K562 (cell line): ENCODE data around the gene CENPP. TPM values are rescaled to one million over a fixed set of nuclear protein-coding genes. Genes with fewer than 3 reads are reported as not detected.

Experiments
- ATF7 ChIP-seq: fragments of 450-650 bp; IDR thresholded peaks from 2 replicates; pipeline ENCODE4 v1.7.1; 2014; ENCODE audit warnings: mild to moderate bottlenecking, moderate library complexity
- HDAC2 ChIP-seq: fragments of 450-650 bp; IDR thresholded peaks from 2 replicates; pipeline ENCODE4 v1.6.1; 2016; ENCODE audit warnings: mild to moderate bottlenecking
- KLF16 ChIP-seq: IDR thresholded peaks from 2 replicates; pipeline ENCODE4 v1.6.1; 2016; ENCODE audit warnings: antibody characterized with exemption
- MAFK ChIP-seq: IDR thresholded peaks from 2 replicates; pipeline ENCODE4 v1.6.1; 2011; ENCODE audit warnings: low read length, improper control_type of control experiment
- NBN ChIP-seq: fragments of 450-650 bp; IDR thresholded peaks from 2 replicates; pipeline ENCODE4 v1.6.1; 2016; ENCODE audit warnings: low read depth, mild to moderate bottlenecking
- NFXL1 ChIP-seq: fragments of 450-650 bp; formaldehyde crosslinking; IDR thresholded peaks from 2 replicates; pipeline ENCODE4 v1.4.0; 2021; ENCODE audit warnings: mild to moderate bottlenecking
- PRPF4 ChIP-seq: fragments of 200-400 bp; formaldehyde crosslinking; IDR thresholded peaks from one replicate; pipeline ENCODE4 v1.6.1; 2017; ENCODE audit warnings: low read length, low read depth, mild to moderate bottlenecking; ENCODE audit not compliant: insufficient read depth, poor library complexity, severe bottlenecking
- SAFB2 ChIP-seq: fragments of 200-400 bp; formaldehyde crosslinking; IDR thresholded peaks from 2 replicates; pipeline ENCODE4 v1.6.1; 2018; ENCODE audit warnings: borderline replicate concordance, low read length, low read depth, moderate library complexity; ENCODE audit not compliant: severe bottlenecking
- ZNF121 ChIP-seq: sonication (generic); formaldehyde crosslinking; conservative IDR thresholded peaks from 2 replicates; pipeline ENCODE4 v1.8.0; 2022; ENCODE audit warnings: missing genetic modification reagents
- ZNF766 ChIP-seq: fragments of 200-800 bp; sonication (Bioruptor generic); conservative IDR thresholded peaks from 2 replicates; pipeline ENCODE4 v1.6.1; 2016; ENCODE audit warnings: missing genetic modification characterization, missing compliant biosample characterization
- polyA plus RNA-seq, 8 experiments: library from polyadenylated mRNA; depleted of rRNA in 4 of 8; stranded (reverse) in 5 of 8; unstranded in 3 of 8; fragments of >200 nt; fragmentation: Nextera tagmentation in 2 of 8; fragmentation: Illumina TruSeq in 1 of 8; extraction: Ambion mirVana in 2 of 8; extraction: Trizol in 1 of 8; gene quantifications; 2 replicates each; pipeline versions ENCODE4 v1.2.1 to v1.2.3, GENCODE V29; 2011 to 2014; ENCODE audit warnings: inconsistent platforms in 1 of 8, missing spikeins in 1 of 8
- total RNA-seq, 7 experiments: library from RNA; depleted of rRNA in 6 of 7; stranded (reverse); fragments of >200 nt in 6 of 7; fragmentation: Illumina TruSeq in 2 of 7; extraction: Trizol in 2 of 7; gene quantifications; 2 replicates each; pipeline versions ENCODE4 v1.2.1 to v1.2.3, GENCODE V29; 2011 to 2021; ENCODE audit warnings: low replicate concordance in 1 of 7
- TF ChIP-seq, protein P1 (sequence below): fragments of 250-450 bp; sonication (Bioruptor Pico); IDR thresholded peaks from 2 replicates; pipeline ENCODE4 v1.5.0; 2022; ENCODE audit warnings: mild to moderate bottlenecking
- TF ChIP-seq, protein P2 (sequence below), 3 experiments: fragments of 200-800 bp in 1 of 3; sonication (Bioruptor generic) in 1 of 3; sonication (generic) in 1 of 3; formaldehyde crosslinking in 1 of 3; IDR thresholded peaks; 2 replicates each; pipeline versions ENCODE4 v1.6.1 to v1.8.0; 2016 to 2022; ENCODE audit warnings: mild to moderate bottlenecking in 2 of 3, missing compliant biosample characterization in 2 of 3, missing genetic modification characterization in 2 of 3, missing genetic modification reagents in 1 of 3
- TF ChIP-seq, protein P3 (sequence below), 2 experiments: fragments of 150-350 bp in 1 of 2; IDR thresholded peaks; 2 replicates each; pipeline ENCODE4 v1.6.1; 2012 to 2016; ENCODE audit warnings: low read depth in 2 of 2, low read length in 2 of 2, mild to moderate bottlenecking in 1 of 2, moderate library complexity in 1 of 2
- TF ChIP-seq, protein P4 (sequence below): fragments of 450-650 bp; IDR thresholded peaks from 2 replicates; pipeline ENCODE4 v1.7.1; 2018; ENCODE audit warnings: mild to moderate bottlenecking, low read depth; ENCODE audit not compliant: partially characterized antibody

The CENPP gene
- total and polyA plus RNA-seq, 9 of the 15 experiments (the other 6 are each of a cell fraction or from before 2014, with no cell fraction given) = 8.0 to 28.5 (median 17.9) TPM

DNA sequence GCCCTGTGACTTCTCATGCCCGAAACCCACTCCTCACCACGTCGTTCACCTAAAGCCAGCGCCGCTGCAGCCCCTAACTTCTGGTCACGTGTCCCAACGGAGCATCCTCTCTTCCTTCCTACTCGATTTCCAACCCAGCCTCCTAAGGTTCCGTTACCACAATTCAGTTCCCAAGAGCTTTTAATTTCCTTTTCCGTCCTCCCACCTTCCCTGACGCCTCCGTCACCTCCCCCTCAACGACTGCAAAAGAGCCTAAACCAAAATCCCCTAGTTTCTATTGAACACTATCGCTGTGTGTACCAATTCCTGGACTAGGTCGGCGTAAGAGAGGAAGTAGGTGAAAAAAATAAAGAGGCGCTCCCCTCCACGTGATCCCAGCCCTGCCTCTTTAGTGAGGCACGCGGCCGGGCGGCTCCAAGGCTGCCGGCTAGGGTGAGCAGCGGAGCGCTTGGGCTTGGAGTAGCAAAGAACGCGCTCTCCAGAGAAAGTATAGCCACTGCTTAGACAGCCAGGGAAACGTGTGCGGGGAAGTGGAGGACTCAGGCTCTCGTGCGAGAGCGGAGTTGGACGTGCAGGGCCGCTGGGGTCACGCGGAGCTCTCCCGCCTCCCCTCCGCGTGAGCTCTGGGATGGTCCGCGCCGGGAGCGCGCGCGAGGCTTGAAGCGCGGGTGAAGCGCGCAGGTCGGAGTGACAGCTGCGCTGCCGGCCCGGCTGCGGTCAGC lies at the start of gene CENPP, which contains the start of gene NOL8 (continued):
- no peak for TF ChIP-seq SAFB2
- TF ChIP-seq ZNF766 = no peak; the same call in 1 of the 2 replicates
- TF ChIP-seq ATF7 = peak; percentile 100
- peak; percentile 97 for TF ChIP-seq HDAC2
- TF ChIP-seq, protein P1, sequence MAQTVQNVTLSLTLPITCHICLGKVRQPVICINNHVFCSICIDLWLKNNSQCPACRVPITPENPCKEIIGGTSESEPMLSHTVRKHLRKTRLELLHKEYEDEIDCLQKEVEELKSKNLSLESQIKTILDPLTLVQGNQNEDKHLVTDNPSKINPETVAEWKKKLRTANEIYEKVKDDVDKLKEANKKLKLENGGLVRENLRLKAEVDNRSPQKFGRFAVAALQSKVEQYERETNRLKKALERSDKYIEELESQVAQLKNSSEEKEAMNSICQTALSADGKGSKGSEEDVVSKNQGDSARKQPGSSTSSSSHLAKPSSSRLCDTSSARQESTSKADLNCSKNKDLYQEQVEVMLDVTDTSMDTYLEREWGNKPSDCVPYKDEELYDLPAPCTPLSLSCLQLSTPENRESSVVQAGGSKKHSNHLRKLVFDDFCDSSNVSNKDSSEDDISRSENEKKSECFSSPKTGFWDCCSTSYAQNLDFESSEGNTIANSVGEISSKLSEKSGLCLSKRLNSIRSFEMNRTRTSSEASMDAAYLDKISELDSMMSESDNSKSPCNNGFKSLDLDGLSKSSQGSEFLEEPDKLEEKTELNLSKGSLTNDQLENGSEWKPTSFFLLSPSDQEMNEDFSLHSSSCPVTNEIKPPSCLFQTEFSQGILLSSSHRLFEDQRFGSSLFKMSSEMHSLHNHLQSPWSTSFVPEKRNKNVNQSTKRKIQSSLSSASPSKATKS (CRISPR knock-in tag) = no peak
- no peak for TF ChIP-seq ZNF121 (CRISPR knock-in tag)
- no peak for TF ChIP-seq KLF16
- TF ChIP-seq NFXL1 (CRISPR knock-in tag) = no peak
- no peak for TF ChIP-seq PRPF4
- TF ChIP-seq, protein P2, sequence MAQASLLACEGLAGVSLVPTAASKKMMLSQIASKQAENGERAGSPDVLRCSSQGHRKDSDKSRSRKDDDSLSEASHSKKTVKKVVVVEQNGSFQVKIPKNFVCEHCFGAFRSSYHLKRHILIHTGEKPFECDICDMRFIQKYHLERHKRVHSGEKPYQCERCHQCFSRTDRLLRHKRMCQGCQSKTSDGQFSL (CRISPR knock-in tag; IDR thresholded peaks at IDR 0.05) = no peak
- TF ChIP-seq, protein P2 (tag; IDR thresholded peaks at IDR 0.05) = no peak
- TF ChIP-seq, protein P3, sequence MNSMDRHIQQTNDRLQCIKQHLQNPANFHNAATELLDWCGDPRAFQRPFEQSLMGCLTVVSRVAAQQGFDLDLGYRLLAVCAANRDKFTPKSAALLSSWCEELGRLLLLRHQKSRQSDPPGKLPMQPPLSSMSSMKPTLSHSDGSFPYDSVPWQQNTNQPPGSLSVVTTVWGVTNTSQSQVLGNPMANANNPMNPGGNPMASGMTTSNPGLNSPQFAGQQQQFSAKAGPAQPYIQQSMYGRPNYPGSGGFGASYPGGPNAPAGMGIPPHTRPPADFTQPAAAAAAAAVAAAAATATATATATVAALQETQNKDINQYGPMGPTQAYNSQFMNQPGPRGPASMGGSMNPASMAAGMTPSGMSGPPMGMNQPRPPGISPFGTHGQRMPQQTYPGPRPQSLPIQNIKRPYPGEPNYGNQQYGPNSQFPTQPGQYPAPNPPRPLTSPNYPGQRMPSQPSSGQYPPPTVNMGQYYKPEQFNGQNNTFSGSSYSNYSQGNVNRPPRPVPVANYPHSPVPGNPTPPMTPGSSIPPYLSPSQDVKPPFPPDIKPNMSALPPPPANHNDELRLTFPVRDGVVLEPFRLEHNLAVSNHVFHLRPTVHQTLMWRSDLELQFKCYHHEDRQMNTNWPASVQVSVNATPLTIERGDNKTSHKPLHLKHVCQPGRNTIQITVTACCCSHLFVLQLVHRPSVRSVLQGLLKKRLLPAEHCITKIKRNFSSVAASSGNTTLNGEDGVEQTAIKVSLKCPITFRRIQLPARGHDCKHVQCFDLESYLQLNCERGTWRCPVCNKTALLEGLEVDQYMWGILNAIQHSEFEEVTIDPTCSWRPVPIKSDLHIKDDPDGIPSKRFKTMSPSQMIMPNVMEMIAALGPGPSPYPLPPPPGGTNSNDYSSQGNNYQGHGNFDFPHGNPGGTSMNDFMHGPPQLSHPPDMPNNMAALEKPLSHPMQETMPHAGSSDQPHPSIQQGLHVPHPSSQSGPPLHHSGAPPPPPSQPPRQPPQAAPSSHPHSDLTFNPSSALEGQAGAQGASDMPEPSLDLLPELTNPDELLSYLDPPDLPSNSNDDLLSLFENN (IDR thresholded peaks at IDR 0.05; ENCODE audit: low read depth in 2 of 2, low read length in 2 of 2) = no peak
- no peak for TF ChIP-seq MAFK
- TF ChIP-seq NBN = peak; percentile 98
- TF ChIP-seq, protein P4, sequence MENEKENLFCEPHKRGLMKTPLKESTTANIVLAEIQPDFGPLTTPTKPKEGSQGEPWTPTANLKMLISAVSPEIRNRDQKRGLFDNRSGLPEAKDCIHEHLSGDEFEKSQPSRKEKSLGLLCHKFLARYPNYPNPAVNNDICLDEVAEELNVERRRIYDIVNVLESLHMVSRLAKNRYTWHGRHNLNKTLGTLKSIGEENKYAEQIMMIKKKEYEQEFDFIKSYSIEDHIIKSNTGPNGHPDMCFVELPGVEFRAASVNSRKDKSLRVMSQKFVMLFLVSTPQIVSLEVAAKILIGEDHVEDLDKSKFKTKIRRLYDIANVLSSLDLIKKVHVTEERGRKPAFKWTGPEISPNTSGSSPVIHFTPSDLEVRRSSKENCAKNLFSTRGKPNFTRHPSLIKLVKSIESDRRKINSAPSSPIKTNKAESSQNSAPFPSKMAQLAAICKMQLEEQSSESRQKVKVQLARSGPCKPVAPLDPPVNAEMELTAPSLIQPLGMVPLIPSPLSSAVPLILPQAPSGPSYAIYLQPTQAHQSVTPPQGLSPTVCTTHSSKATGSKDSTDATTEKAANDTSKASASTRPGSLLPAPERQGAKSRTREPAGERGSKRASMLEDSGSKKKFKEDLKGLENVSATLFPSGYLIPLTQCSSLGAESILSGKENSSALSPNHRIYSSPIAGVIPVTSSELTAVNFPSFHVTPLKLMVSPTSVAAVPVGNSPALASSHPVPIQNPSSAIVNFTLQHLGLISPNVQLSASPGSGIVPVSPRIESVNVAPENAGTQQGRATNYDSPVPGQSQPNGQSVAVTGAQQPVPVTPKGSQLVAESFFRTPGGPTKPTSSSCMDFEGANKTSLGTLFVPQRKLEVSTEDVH = peak; percentile 97
